Glutamatergic neuron (in vitro differentiated cells): ENCODE data around the gene EXOC6B. TPM values are rescaled to one million over a fixed set of nuclear protein-coding genes. Genes with fewer than 3 reads are reported as not detected.

ENCODE experiments used
- DNase-seq: peaks from one replicate; pipeline ENCODE4 v3.0.0; 2022
- H3K27ac Mint-ChIP-seq: one replicate; pipeline ENCODE4 v1.8.0; 2020; ENCODE audit warnings: mild to moderate bottlenecking, mixed read lengths, inconsistent platforms; ENCODE audit not compliant: unreplicated experiment
- H3K27me3 Mint-ChIP-seq: one replicate; pipeline ENCODE4 v1.8.0; 2020; ENCODE audit warnings: mild to moderate bottlenecking, moderate library complexity, mixed read lengths, inconsistent platforms; ENCODE audit not compliant: unreplicated experiment
- H3K36me3 Mint-ChIP-seq: one replicate; pipeline ENCODE4 v1.8.0; 2020; ENCODE audit warnings: mild to moderate bottlenecking, mixed read lengths, inconsistent platforms; ENCODE audit not compliant: unreplicated experiment
- H3K4me1 Mint-ChIP-seq: one replicate; pipeline ENCODE4 v1.8.0; 2020; ENCODE audit warnings: mild to moderate bottlenecking, low read depth, mixed read lengths, inconsistent platforms; ENCODE audit not compliant: unreplicated experiment
- H3K4me3 Mint-ChIP-seq: one replicate; pipeline ENCODE4 v1.8.0; 2020; ENCODE audit warnings: mild to moderate bottlenecking, mixed read lengths, inconsistent platforms; ENCODE audit not compliant: unreplicated experiment
- H3K9me3 Mint-ChIP-seq: one replicate; pipeline ENCODE4 v1.8.0; 2020; ENCODE audit warnings: mild to moderate bottlenecking, moderate library complexity, mixed read lengths, inconsistent platforms; ENCODE audit not compliant: unreplicated experiment
- CTCF ChIP-seq: fragments of 200-600 bp; sonication (generic); IDR thresholded peaks from one replicate; pipeline ENCODE4 v1.5.0; 2021; ENCODE audit not compliant: partially characterized antibody, unreplicated experiment
- total RNA-seq: library from RNA; stranded (reverse); fragmentation: NEBNext Ultra II Directional; extraction: Animal tissue kit (Norgen Biotek cat#: 25700); gene quantifications from one replicate; pipeline ENCODE4 v1.2.1, GENCODE V29; 2021; ENCODE audit not compliant: unreplicated experiment

Gene EXOC6B
- total RNA-seq, 1 donor from 2014 or later = 34.5 TPM

GRCh38 chr2:72673279-72673678 lies 152.6 kb downstream of the EXOC6B start:
- H3K4me3 Mint-ChIP-seq = no peak overlapping the region
- H3K9me3 Mint-ChIP-seq = no peaks in the 10 kb centered on the region
- H3K27ac Mint-ChIP-seq = no peak overlapping the region
- H3K4me1 Mint-ChIP-seq = peaks cover 1% of the 10 kb centered on the region
- H3K36me3 Mint-ChIP-seq = no peaks in the 10 kb centered on the region
- no peak for DNase-seq
- no peak for TF ChIP-seq CTCF
- H3K27me3 Mint-ChIP-seq = no peaks in the 10 kb centered on the region

- no peaks in the 10 kb centered on the region for H3K27me3 Mint-ChIP-seq
- TF ChIP-seq CTCF = no peak
- H3K9me3 Mint-ChIP-seq = peaks cover 14% of the 10 kb centered on the region
- DNase-seq = no peak
- H3K4me3 Mint-ChIP-seq = no peak overlapping the region
- H3K4me1 Mint-ChIP-seq = peaks cover 1% of the 10 kb centered on the region
- peak overlapping the region; percentile 34 for H3K27ac Mint-ChIP-seq
- peaks cover 14% of the 10 kb centered on the region for H3K36me3 Mint-ChIP-seq
Measured at GRCh38 chr2:72669121-72669520, 156.7 kb downstream of the EXOC6B start.

GRCh38 chr2:72668647-72669046 lies 157.2 kb downstream of the EXOC6B start:
- no peak overlapping the region for H3K27ac Mint-ChIP-seq
- H3K27me3 Mint-ChIP-seq = peaks cover 4% of the 10 kb centered on the region
- H3K4me3 Mint-ChIP-seq = no peak overlapping the region
- H3K9me3 Mint-ChIP-seq = peaks cover 14% of the 10 kb centered on the region
- no peak for DNase-seq
- no peak for TF ChIP-seq CTCF
- H3K36me3 Mint-ChIP-seq = peaks cover 18% of the 10 kb centered on the region
- peaks cover 1% of the 10 kb centered on the region for H3K4me1 Mint-ChIP-seq

GRCh38 chr2:72665448-72665847 lies 160.4 kb downstream of the EXOC6B start:
- Mint-ChIP-seq H3K4me3 (no peak overlapping the region), H3K36me3 (peaks cover 18% of the 10 kb centered on the region), H3K27ac (no peak overlapping the region), H3K4me1 (peaks cover 1% of the 10 kb centered on the region), H3K9me3 (peaks cover 14% of the 10 kb centered on the region), H3K27me3 (peaks cover 5% of the 10 kb centered on the region)
- TF ChIP-seq CTCF = no peak
- no peak for DNase-seq

- peaks cover 6% of the 10 kb centered on the region for H3K9me3 Mint-ChIP-seq
- no peak for TF ChIP-seq CTCF
- peaks cover 5% of the 10 kb centered on the region for H3K27me3 Mint-ChIP-seq
- H3K4me1 Mint-ChIP-seq = peaks cover 5% of the 10 kb centered on the region
- H3K27ac Mint-ChIP-seq = no peak overlapping the region
- no peak overlapping the region for H3K4me3 Mint-ChIP-seq
- no peak for DNase-seq
- H3K36me3 Mint-ChIP-seq = peaks cover 12% of the 10 kb centered on the region
Measured at GRCh38 chr2:72661985-72662384, 163.8 kb downstream of the EXOC6B start.
